GM19023 (cell line): ENCODE measurements around the gene RRAGC.

Experiments
- ATAC-seq: cut with Tn5 transposase; IDR thresholded peaks from one replicate; pipeline ENCODE4 v1.9.1; 2021; ENCODE audit warnings: mild to moderate bottlenecking, moderate library complexity; ENCODE audit not compliant: unreplicated experiment

RRAGC gene, protein sequence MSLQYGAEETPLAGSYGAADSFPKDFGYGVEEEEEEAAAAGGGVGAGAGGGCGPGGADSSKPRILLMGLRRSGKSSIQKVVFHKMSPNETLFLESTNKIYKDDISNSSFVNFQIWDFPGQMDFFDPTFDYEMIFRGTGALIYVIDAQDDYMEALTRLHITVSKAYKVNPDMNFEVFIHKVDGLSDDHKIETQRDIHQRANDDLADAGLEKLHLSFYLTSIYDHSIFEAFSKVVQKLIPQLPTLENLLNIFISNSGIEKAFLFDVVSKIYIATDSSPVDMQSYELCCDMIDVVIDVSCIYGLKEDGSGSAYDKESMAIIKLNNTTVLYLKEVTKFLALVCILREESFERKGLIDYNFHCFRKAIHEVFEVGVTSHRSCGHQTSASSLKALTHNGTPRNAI

DNA sequence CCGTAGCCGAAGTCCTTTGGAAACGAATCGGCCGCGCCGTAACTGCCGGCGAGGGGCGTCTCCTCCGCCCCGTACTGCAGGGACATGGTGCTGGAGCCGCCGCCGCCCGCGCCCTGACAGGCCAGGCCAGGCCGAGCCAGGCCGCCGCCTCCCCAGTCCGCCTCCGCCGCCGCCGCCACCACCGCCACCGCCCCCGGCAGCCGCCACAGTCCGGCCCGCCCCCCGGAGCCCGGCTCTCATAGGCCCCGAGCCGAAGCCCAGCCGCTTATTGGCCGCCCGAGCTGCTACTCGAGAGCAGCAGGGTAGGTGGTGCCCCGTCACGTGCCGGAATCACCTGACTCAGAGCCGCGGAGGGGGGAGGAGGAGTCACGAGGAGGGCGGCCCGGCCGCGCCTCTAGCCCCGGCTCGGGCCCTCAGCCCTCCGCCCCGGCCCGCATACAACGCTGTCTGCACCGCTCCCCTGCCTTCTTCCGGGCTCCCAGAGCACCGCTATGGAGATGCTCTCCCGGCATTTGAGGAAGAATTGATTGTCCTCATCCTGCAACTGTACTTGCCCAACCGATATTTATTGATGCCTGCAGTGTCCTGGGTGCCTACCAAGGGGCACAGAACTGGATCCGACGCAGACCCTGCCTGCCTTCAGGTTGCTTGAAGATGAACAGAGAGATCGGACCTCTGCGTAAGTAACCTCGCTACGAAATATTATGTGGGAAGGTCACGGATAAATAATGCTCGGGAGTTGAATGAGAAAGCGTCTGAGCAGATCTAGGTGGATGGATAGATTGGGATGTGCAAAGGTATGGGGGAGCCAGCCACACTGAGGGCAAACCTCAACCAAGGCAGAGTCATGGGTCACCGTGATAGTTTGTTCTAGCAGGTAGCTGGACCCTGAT lies at the start of gene RRAGC:
TSS of gene RRAGC (minus strand) at position 212 of the 893 bp plus-strand sequence. CDS start at position 86, 126 bp downstream.
- ATAC-seq = peak; percentile 94

DNA sequence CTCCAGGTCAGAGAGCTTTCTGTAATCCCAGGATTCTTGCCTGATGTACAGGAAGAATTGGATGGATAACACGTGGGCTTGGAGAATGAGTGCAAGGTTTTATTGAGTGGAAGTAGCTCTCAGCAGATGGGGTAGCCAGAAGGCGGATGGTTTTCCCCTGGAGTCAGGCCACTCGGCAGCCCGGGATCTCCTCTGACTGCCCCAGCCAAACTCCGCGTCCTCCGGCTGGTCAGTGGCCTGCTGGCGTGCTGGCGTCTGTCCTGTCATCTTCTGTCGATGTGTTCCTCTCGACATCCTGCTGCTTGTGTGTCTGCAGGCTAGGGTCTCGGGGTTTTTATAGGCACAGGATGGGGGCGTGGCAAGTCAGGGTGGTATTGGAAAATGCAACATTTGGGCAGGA lies 49.2 kb upstream of the RRAGC start:
- no peak for ATAC-seq

DNA sequence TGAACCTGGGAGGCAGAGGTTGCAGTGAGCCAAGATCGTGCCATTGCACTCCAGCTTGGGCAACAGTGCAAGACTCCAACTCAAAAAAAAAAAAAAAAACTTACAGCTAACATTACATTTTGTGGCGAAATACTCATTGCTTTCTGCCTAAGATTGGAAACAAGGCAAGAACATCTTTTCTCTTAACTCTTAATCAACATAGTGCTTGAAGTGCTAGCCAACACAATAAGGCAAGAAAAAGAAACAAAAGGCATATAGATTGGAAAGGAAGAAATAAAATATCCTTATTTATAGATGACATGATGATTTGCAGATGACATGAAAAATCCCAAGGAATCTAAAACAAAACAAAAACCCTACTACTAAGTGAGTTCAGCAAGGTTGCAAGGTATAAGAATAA lies 46.4 kb upstream of the RRAGC start:
- ATAC-seq = no peak

DNA sequence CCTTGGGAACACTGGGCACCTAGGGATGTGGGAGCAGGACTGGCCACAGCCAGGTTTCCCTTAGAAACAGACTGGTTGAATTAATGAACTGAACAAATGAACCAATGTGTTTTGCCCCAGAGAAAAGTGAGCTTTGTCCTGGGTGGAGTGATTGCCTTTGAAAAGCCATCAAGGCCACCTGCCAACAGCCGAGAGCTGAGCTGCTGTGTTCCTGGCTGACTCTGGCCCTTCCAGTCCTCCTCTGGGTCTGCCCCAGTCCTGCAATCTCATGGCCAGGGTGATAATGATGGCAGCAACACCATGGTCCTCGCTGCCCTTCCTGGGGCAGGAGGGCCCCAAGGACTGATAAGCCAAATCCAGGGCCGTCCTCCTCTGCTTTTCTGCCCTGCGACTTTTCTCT lies 40.0 kb upstream of the RRAGC start:
- ATAC-seq = no peak

DNA sequence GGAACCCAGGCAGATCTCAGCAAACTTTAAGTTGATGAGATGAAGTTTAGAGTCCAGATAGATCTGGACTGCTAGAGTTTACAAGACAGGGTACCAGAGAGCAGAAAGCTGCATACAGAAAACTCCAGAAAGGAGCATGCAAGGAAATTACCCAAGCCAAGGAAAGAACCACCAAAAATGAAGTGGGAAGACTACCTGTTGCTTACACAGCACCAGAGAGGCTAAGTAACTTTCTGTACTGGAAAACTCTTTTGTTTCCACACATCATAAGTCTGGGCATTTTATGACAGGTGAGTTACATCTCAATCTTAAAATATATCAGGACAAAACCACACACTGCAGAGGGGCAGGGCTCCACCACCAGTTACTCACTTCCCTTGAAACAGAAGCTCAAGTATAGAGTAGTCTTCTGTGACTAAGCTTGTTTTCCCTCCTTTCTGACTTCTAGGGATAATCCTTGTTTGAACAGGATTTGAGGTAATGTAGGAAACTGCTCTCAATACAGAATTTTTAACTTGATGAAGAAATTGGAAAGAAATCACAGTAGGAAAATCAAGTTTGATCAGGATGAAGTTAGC lies 39.2 kb upstream of the RRAGC start:
- no peak for ATAC-seq

DNA sequence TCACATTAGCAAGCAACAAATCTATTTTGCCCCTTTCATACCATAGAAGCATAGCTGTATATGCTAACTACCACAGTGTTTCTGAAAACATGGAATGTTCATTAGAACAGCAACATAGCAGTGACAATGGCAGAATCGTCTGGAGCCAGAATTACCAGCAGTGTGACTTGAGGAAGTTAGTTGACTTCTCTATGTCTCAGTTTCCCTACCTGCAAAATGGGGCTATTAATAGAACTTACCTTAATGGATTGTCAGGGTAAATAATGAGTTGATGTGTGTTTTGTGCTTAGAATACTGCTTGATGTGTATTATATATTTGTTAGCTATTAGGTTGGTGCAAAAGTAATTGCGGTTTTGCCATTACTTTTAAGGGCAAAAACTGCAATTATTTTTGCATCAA lies 36.6 kb upstream of the RRAGC start:
- no peak for ATAC-seq

DNA sequence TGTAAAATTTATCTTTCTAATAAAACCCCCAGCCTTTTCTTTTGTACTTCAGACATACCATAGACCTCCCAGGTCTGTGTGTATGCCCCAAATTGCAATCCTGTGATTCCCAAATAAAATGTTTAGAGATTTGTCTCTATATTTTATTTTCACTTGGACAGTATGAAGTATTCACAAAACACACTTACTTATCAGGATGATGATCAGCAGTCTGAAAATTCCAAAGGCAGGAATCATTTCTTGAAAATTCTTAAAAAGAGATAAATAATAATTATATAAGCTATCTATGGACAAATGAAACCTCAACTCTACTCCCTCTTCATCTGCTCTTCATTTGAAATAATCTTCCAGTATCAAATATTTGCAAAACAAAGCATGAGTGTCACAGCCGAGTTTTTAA lies 33.4 kb upstream of the RRAGC start:
- ATAC-seq = no peak

DNA sequence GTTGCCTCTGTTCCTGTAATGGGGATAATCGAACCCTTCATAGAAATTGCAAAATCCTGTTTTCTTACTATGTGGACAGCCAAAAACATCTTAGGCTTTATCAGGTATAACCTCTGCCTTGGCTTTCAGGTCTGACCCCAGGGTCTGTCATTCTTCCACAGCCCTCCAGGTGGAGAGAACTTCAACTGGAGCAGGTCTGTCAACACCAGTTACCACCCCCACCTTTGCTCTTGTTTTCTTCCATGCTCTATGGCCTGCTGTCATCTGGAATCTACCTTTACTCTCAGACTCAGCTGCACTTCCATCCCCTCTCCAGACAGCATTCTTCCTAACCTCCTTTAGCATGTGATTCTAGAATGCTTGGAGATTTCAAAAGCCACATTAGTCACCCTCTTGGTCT lies 32.2 kb upstream of the RRAGC start:
- ATAC-seq = no peak

DNA sequence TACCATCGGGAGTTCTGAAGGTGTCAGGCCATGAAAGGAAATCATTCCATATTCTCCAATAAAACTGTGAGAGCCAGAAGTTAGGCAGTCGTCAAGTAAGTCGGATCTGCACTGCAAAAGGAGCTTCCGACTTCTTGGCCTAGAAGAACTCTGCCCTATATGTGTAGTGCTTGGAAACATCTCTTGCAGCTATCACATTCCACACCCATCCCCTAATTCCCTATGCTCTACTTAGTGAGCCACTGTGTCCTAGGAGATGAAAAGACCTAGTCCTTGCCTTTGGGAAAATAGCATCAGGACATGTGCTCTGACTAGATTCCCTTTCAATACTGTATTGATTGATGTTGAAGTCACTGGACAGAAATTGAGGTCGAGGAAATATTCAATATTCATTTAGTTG lies 30.0 kb upstream of the RRAGC start:
- no peak for ATAC-seq

DNA sequence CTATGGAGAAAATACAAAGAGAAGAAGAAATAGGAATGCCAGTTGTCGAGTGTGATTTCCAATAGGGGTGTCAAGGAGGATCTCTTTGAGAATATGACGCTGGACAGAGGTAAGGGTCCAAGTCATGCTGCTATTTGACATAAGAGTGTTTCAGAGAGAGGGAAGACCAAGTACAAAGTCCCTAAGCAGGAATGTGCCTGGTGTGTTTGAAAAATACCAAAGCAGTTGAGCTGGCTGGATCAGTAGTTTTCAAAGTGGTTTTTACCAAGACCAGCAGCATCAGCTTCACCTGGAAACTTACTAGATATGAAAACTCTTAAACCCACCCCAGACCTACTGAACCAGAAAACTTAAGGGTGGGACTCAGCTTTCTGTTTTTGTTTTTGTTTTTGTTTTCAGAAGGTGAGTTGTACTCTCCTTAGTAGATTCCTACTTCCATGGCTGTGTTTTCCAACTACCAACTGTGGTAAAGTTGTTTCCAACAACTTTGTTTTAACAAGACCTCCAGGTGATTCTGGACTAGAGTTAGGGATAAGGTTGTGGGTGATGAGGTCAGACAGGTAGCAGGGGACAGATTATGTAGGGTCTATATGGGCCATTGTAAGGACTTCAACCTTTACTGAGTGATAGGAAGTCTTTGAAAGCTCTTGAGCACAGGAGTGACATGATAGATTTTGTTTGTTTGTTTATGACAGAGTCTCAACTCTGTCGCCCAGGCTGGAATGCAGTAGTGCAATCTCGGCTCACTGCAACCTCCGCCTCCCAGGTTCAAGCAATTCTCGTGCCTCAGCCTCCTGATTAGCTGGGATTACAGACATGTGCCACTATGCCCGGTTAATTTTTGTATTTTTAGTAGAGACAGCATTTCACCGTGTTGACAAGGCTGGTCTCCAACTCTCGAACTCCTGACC lies 29.1 kb upstream of the RRAGC start:
- ATAC-seq = no peak

DNA sequence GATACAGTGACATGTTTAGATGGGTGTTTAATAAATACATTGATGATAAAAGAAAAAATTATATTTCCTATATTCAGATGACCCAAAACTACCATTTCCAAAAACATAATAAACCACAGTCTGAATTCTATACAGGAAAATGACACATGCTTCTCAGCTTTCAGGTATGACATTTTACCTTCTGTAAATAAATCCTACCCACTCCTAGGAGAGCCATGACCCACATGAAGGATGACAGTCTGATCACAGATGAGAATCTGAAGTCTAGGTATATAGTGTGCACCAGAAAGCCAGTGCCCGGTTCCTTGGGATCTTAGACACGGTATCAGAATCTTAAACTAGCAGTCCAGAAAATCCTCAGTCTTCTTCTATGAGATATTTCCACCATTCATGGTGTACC lies 25.5 kb upstream of the RRAGC start:
- ATAC-seq = no peak

DNA sequence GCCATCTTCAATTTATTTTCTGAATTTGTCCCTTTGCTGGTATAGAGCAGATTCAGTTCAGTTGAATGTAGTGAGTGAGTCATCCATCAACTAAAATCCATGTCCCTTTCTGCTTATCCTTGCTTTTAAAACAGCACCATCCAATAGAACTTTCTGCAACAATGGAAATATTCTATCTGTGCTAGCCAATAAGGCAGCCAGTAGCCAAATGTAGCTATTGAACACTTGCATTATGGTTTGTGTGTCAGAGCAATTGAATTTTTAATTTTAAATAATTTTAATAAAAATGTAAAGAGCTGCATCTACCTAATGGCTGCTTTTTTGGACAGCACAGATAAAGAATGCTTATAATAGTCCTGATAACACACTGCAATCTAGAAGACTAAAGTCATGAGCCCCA lies 21.9 kb upstream of the RRAGC start, which contains the start of gene GJA9:
TSS of gene GJA9 (minus strand) at position 101 of the 400 bp plus-strand sequence. CDS start 5,489 bp downstream, outside the sequence.
- ATAC-seq = no peak

DNA sequence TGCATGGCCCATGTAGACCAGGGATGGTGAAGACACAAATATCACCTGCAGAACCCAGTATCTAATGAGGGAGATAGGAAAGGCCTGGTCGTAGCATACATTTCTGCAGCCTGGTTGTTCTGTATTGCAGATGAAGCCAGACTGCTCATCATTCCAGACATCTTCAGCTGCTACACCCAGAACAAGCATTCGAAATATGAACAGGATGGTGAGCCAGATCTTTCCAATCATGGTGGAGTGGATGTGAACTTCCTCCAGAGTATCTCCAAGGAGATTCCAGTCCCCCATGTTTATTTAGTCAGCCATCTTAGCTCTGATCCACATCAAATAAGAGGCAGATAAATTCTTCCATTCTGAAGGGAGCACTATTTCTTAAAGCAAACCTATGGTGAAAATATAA lies 16.2 kb upstream of the RRAGC start:
- ATAC-seq = no peak

DNA sequence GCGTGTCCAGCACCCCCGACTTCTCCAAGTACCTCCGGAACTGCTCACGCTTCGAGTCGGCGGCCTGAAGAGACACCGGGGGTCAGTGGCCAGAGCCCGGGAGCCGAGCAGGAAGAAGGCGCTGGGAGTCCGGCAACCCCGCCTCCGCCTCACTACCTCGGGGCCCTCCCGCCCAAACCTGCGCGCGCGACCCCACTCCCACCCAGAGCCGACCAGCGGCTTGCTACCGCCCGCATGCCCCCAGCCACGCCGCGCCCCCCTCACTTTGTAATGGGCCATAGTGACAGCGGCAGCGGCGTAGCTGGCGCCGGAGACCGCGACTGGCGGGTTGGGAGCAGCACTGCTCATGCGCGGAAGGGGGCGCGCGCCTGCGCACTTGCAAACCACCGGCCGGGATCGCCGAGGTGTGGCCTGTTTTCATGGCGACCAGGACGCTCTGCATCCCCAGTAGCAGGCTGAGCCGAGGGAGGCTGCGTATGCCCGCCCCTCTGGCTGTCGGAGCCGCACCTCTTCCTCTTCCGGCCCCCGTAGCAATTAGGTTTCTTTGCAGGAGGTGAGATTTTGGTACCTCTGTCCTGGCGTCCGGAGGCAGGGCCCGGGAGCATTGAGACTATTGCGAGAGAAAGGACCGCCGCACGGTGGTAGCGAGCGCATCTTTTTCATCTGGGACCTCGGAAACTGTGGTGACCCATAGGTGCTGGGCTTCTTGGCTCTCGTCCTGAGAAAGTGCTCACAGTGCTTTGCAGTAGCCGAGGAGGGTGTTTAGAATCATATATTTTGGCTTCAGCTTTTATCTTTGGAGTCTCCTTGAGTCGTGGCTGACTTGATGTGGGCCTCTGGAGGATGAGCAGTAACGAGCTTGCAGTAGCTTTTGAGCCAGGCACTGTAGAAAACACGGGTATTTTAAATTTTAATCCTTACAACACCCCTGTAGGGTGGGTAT lies 13.7 kb upstream of the RRAGC start, which contains the start of gene MYCBP:
TSS of gene MYCBP (minus strand) at position 322 of the 943 bp plus-strand sequence. CDS start at position 279, 43 bp downstream.
- peak; percentile 98 for ATAC-seq

DNA sequence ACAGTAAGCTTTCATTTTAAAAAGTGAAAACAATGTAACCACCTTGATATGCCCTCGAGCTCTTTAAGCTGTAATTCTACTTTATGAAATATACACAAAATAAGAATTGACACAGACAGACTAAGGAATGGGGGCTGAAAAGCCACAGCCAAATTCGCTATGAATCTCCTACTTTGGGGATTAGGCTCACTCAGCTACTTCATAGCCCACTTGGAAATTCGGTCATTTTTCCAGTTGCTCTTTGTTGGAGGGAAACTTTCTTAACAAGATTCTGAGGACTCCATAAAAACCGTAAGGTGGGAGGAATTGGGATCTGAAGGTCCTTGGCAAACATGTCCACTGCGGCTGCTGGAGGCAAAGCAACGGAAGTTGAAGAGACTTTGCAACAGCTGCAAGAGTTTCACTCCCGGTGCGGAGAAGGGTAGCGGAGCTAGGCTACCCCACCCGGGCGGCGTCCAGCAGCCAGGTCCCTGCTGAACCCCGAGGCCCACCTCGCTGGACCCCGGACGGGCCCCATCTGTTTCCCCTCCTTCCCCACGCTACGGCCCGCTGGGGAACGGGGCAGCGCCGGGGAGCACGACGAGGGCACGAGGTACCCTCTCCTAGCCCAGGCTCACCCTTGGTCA lies 12.9 kb upstream of the RRAGC start:
- peak; percentile 15 for ATAC-seq

DNA sequence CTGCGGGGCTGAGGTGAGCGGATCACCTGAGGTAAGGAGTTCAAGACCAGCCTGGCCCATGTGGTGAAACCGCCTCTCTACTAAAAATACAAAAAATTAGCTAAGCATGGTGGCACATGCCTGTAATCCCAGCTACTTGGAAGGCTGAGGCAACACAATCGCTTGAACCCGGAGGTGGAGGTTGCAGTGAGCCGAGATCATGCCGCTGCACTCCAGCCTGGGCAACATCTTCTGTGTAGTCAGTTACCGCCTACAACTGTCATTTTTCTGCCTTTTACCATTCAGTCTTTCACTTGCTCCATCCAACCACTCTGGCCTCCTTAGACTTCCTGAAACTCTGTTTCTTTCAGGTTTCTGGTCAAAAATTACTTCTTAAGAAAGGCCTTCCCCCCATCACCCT lies 11.4 kb upstream of the RRAGC start:
- ATAC-seq = no peak

DNA sequence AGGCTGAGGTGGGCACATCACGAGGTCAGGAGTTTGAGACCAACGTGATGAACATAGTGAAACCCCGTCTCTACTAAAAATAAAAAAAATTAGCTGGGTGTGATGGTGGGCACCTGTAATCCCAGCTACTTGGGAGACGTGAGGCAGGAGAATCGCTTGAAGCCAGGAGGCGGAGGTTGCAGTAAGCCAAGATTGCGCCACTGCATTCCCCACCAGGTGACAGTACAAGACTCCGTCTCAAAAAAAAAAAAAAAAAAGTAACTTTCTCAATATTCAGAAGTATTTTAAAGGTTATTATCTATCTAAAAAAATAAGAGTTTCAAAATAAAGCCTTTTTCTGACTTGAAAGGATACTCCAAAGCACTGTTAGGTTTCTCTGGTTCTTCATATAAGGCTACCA lies 7.6 kb upstream of the RRAGC start:
- ATAC-seq = no peak

DNA sequence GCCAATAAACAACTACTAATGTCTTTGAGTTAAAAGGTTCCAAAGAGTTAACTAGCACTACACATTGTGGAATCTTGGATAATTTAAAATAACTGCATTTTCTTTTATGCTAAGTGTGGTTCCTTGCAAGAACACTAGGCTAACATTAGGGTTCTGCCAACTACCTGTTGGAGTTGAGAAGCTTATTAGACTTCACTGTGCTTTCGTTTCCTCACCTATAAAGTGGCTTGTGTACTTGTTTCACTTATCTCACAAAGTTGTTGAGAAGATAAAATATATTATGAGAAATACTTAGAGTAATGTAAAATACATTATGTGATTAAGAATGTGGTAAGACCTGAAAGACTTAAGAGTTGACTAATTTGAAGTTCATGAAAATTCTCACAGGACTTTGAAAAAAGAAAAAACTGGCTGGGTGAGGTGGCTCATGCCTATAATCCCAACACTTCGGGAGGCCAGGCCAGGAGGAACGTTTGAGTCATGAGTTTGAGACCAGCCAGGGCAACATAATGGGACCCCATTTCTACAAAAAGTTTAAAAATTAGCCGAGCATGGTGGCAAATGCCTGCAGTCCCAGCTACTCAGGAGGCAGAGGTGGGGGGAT lies 5.6 kb upstream of the RRAGC start:
- ATAC-seq = no peak

DNA sequence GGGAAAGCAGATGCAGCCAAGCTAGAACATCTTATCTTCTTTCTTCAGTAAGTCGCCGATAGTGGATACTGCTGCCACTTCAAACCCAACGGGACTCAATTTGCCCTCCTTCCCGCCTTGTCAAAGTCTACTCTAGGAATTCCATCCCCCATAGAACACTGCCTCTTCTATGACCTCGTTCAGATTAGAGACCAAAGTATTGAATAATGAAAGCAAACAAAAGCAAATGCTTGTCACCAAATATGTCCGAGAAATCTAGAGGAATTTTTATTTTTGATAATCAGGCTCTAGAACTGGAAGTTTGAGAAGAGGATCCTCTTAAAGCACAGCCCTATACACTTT lies 853 bp upstream of the RRAGC start:
- no peak for ATAC-seq
